Measurements from ENCODE around the gene SLC7A6. TPM values are rescaled to one million over a fixed set of nuclear protein-coding genes. Genes with fewer than 3 reads are reported as not detected.

SLC7A6 gene
- total and polyA plus RNA-seq, 2 of the 8 experiments (the other 6 are each of a cell fraction or from before 2014, with no cell fraction given) = 28.0 to 37.8 TPM

DNA sequence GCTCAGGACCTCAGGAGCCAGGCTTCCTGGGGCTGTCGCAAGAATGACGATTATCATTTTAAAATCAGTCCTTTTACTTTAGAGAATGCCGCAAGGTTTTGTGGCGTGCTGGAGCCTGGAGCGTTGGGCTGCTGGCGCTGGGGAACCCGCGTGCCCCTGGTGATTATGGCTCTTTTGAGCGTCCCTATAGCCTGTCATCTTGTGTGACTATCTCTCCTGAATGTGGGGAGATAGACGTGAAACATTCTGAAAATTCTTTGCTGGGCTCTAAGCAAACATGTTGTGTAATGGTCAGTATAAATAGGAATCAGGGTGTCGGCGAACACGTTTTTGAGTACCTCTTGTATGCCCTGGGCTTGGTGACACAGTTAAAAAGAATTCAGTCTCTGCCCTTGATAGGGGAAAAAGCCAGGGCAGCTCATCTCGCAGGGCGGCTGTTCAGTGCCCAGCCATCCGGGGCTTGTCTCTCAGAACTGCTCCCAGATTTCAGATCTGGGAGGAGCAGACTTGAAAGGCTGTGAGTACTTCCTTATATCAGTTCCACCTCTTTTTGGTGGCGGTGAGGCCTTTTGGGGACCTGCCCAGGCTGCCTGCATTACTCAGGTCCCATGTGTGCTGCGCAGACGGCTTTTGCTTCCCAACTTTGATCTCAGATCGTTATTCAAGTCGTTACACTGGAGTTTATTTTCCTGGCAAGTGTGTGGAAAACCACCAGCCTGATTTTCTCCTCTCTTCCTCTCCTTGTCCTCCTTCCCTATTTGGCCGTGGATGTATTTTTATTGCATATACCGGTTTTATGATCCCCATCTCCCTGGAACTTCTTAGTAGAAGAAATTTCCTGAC lies 973 bp downstream of the SLC7A6 start (continued):
- TF ChIP-seq RXRA (IDR thresholded peaks at IDR 0.05; ENCODE audit: insufficient read depth, low read depth, low read length) = no peak
- no peak for TF ChIP-seq ATF2 (IDR thresholded peaks at IDR 0.05; ENCODE audit: low read length)
- TF ChIP-seq EZH2 (IDR thresholded peaks at IDR 0.05; ENCODE audit: low read depth, low read length, severe bottlenecking) = peak; percentile 26
- TF ChIP-seq RAD21 (IDR thresholded peaks at IDR 0.05 in 1 of 2, conservative IDR thresholded peaks at IDR 0.05 in 1 of 2; ENCODE audit: low read depth in 2 of 2, low read length in 2 of 2) = no peak
- TF ChIP-seq PHF8 (conservative IDR thresholded peaks at IDR 0.05; ENCODE audit: low read depth, low read length) = no peak
- no peak for TF ChIP-seq CBX8 (IDR thresholded peaks at IDR 0.05; ENCODE audit: borderline replicate concordance, low read depth, low read length)
- TF ChIP-seq HDAC6 (IDR thresholded peaks at IDR 0.05; ENCODE audit: low read depth, low read length) = no peak
- TF ChIP-seq RBBP5 (IDR thresholded peaks at IDR 0.05; ENCODE audit: borderline replicate concordance, low read depth, low read length) = no peak
- TF ChIP-seq SAP30 (IDR thresholded peaks at IDR 0.05; ENCODE audit: insufficient read depth, insufficient replicate concordance, low read length) = no peak
- no peak for TF ChIP-seq TEAD4 (IDR thresholded peaks at IDR 0.05; ENCODE audit: low read depth, low read length)
- TF ChIP-seq ZNF274 (IDR thresholded peaks at IDR 0.05; ENCODE audit: borderline replicate concordance, extremely low read depth, low read length) = no peak
